Upper lobe of right lung (tissue), 1 donor: ENCODE data around the gene NAALADL1. TPM values are rescaled to one million over a fixed set of nuclear protein-coding genes. Genes with fewer than 3 reads are reported as not detected.

Experiments
- ATAC-seq: fragments of 200-7000 bp; cut with Tn5 transposase; one replicate; pipeline ENCODE4 v1.9.1; 2020; ENCODE audit warnings: mild to moderate bottlenecking, moderate library complexity
- DNase-seq: peaks from one replicate; pipeline ENCODE4 v3.0.0-alpha.2; 2020
- H3K27ac ChIP-seq: fragments of 200-600 bp; one replicate; pipeline ENCODE4 v1.8.0; 2022
- H3K27me3 ChIP-seq: fragments of 200-600 bp; one replicate; pipeline ENCODE4 v1.8.0; 2022; ENCODE audit warnings: mild to moderate bottlenecking
- H3K36me3 ChIP-seq: fragments of 200-600 bp; one replicate; pipeline ENCODE4 v1.8.0; 2022
- H3K4me1 ChIP-seq: fragments of 200-600 bp; one replicate; pipeline ENCODE4 v1.8.0; 2022
- H3K4me3 ChIP-seq: fragments of 200-600 bp; one replicate; pipeline ENCODE4 v1.8.0; 2022; ENCODE audit warnings: mild to moderate bottlenecking
- H3K9me3 ChIP-seq: fragments of 200-600 bp; one replicate; pipeline ENCODE4 v1.8.0; 2022
- CTCF ChIP-seq: fragments of 200-600 bp; IDR thresholded peaks from one replicate; pipeline ENCODE4 v1.8.0; 2022; ENCODE audit warnings: antibody characterized with exemption
- intact Hi-C: fragments of 100-400 bp; cut with DNase I; formaldehyde crosslinking; loops from one replicate; pipeline ENCODE4 v1.11.0; 2022
- total RNA-seq: library from RNA; stranded (reverse); fragmentation: NEBNext Ultra II Directional; extraction: Animal tissue kit (Norgen Biotek cat#: 25700); gene quantifications from one replicate; pipeline ENCODE4 v1.2.1, GENCODE V29; 2021
- donor health status: DM: no; HTN: yes; CAD: no; lungs with severe emphysema.

The NAALADL1 gene
- total RNA-seq, 1 donor from 2014 or later = 10.0 TPM

- Histone ChIP-seq H3K27ac (no peak overlapping the region), H3K4me1 (no peaks in the 10 kb centered on the region), H3K36me3 (no peaks in the 10 kb centered on the region), H3K9me3 (no peaks in the 10 kb centered on the region), H3K4me3 (no peak overlapping the region), H3K27me3 (no peaks in the 10 kb centered on the region)
- ATAC-seq = no peak
- no peak for DNase-seq
- no peak for TF ChIP-seq CTCF
- intact Hi-C loops = no loop called here
Observed at GRCh38 chr11:65055538-65055937, 2.8 kb downstream of the NAALADL1 start.

GRCh38 chr11:65053827-65054508, 4.4 kb downstream of the NAALADL1 start:
- ATAC-seq (no peak), DNase-seq (no peak)
- no peaks in the 10 kb centered on the region for H3K36me3 ChIP-seq
- H3K4me3 ChIP-seq = no peak overlapping the region
- no peak overlapping the region for H3K27ac ChIP-seq
- H3K9me3 ChIP-seq = no peaks in the 10 kb centered on the region
- no peaks in the 10 kb centered on the region for H3K27me3 ChIP-seq
- no peaks in the 10 kb centered on the region for H3K4me1 ChIP-seq
- intact Hi-C loops = no loop called here
- no peak for TF ChIP-seq CTCF

- H3K9me3 ChIP-seq = no peaks in the 10 kb centered on the region
- ATAC-seq (no peak), DNase-seq (no peak)
- no peaks in the 10 kb centered on the region for H3K27me3 ChIP-seq
- H3K27ac ChIP-seq = no peak overlapping the region
- TF ChIP-seq CTCF = no peak
- H3K4me3 ChIP-seq = no peak overlapping the region
- H3K36me3 ChIP-seq = no peaks in the 10 kb centered on the region
- no peaks in the 10 kb centered on the region for H3K4me1 ChIP-seq
- intact Hi-C loops = no loop called here
Observed at GRCh38 chr11:65051398-65051858, 6.9 kb downstream of the NAALADL1 start.

- Histone ChIP-seq H3K27ac (peak overlapping the region; percentile 17), H3K9me3 (no peaks in the 10 kb centered on the region), H3K4me3 (peak overlapping the region; percentile 57), H3K27me3 (no peaks in the 10 kb centered on the region), H3K4me1 (peaks cover 13% of the 10 kb centered on the region), H3K36me3 (peaks cover 14% of the 10 kb centered on the region)
- no peak for TF ChIP-seq CTCF
- DNase-seq (no peak), ATAC-seq (peak; percentile 15)
- intact Hi-C loops = no loop called here
Observed at GRCh38 chr11:65047581-65048422, 10.6 kb downstream of the NAALADL1 start.

- DNase-seq (no peak), ATAC-seq (no peak)
- peaks cover 14% of the 10 kb centered on the region for H3K36me3 ChIP-seq
- H3K9me3 ChIP-seq = no peaks in the 10 kb centered on the region
- no peaks in the 10 kb centered on the region for H3K27me3 ChIP-seq
- intact Hi-C loops = no loop called here
- no peak overlapping the region for H3K4me3 ChIP-seq
- no peak overlapping the region for H3K27ac ChIP-seq
- peaks cover 23% of the 10 kb centered on the region for H3K4me1 ChIP-seq
- TF ChIP-seq CTCF = no peak
Observed at GRCh38 chr11:65045728-65046127, 12.6 kb downstream of the NAALADL1 start.
